ENCODE measurements around the gene C20orf144. TPM values are rescaled to one million over a fixed set of nuclear protein-coding genes. Genes with fewer than 3 reads are reported as not detected.
"Not testable (repeated sequence)": the region's sequence is repeated elsewhere in the genome, so short reads cannot be mapped to it uniquely, and the experiment has no call there.

The C20orf144 gene
- total RNA-seq, 2 donors from 2014 or later, result 0.12 to 0.81 TPM

GRCh38 chr20:33694639-33695012, 32.5 kb downstream of the C20orf144 start:
- Mint-ChIP-seq H3K4me1 (ENCODE audit: low read depth in 2 of 2) (peaks cover 7 to 9% of the 10 kb centered on the region in 2 donors), H3K27ac (peak overlapping the region in 1 of 2 donors; percentile 13), H3K4me3 (no peak overlapping the region), H3K9me3 (no peaks in the 10 kb centered on the region), H3K36me3 (no peaks in the 10 kb centered on the region), H3K27me3 (no peaks in the 10 kb centered on the region)
- no peak for ATAC-seq
- no peak for DNase-seq (ENCODE audit: low spot score)

- DNase-seq (ENCODE audit: low spot score), result no peak
- Mint-ChIP-seq H3K27ac (no peak overlapping the region), H3K36me3 (no peaks in the 10 kb centered on the region), H3K9me3 (no peaks in the 10 kb centered on the region), H3K4me1 (ENCODE audit: low read depth in 2 of 2) (peaks cover 0 to 2% of the 10 kb centered on the region in 2 donors), H3K27me3 (no peaks in the 10 kb centered on the region), H3K4me3 (no peak overlapping the region)
- ATAC-seq, result no peak
Observed at GRCh38 chr20:33696448-33696847, 34.3 kb downstream of the C20orf144 start.

GRCh38 chr20:33697129-33697528, 35.0 kb downstream of the C20orf144 start:
- Mint-ChIP-seq H3K27me3 (no peaks in the 10 kb centered on the region), H3K9me3 (no peaks in the 10 kb centered on the region), H3K4me1 (ENCODE audit: low read depth in 2 of 2) (no peaks in the 10 kb centered on the region), H3K4me3 (no peak overlapping the region), H3K36me3 (no peaks in the 10 kb centered on the region), H3K27ac (no peak overlapping the region)
- DNase-seq (ENCODE audit: low spot score), result no peak
- ATAC-seq, result no peak

- not testable (repeated sequence) for H3K27me3 Mint-ChIP-seq; H3K36me3 Mint-ChIP-seq; DNase-seq (ENCODE audit: low spot score); H3K9me3 Mint-ChIP-seq; H3K4me3 Mint-ChIP-seq; H3K27ac Mint-ChIP-seq; H3K4me1 Mint-ChIP-seq (ENCODE audit: low read depth in 2 of 2); ATAC-seq
Observed at GRCh38 chr20:33698966-33699365, 36.8 kb downstream of the C20orf144 start.

- not testable (repeated sequence) for H3K4me3 Mint-ChIP-seq; H3K27ac Mint-ChIP-seq; H3K27me3 Mint-ChIP-seq; H3K4me1 Mint-ChIP-seq (ENCODE audit: low read depth in 2 of 2); ATAC-seq; H3K36me3 Mint-ChIP-seq; H3K9me3 Mint-ChIP-seq; DNase-seq (ENCODE audit: low spot score)
Observed at GRCh38 chr20:33700696-33701441, 38.7 kb downstream of the C20orf144 start.

- Mint-ChIP-seq H3K27me3 (no peaks in the 10 kb centered on the region), H3K27ac (no peak overlapping the region), H3K9me3 (no peaks in the 10 kb centered on the region), H3K36me3 (no peaks in the 10 kb centered on the region), H3K4me3 (no peak overlapping the region), H3K4me1 (ENCODE audit: low read depth in 2 of 2) (no peaks in the 10 kb centered on the region)
- DNase-seq (ENCODE audit: low spot score), result peak; percentile 16
- ATAC-seq, result no peak
Observed at GRCh38 chr20:33701629-33702450, 39.7 kb downstream of the C20orf144 start.

GRCh38 chr20:33702861-33703260, 40.7 kb downstream of the C20orf144 start:
- DNase-seq (ENCODE audit: low spot score), result peak; percentile 15
- H3K4me3 Mint-ChIP-seq, result no peak overlapping the region
- no peaks in the 10 kb centered on the region for H3K9me3 Mint-ChIP-seq
- H3K27me3 Mint-ChIP-seq, result no peaks in the 10 kb centered on the region
- no peak overlapping the region for H3K27ac Mint-ChIP-seq
- H3K4me1 Mint-ChIP-seq (ENCODE audit: low read depth in 2 of 2), result no peaks in the 10 kb centered on the region
- ATAC-seq, result no peak
- no peaks in the 10 kb centered on the region for H3K36me3 Mint-ChIP-seq

- no peak overlapping the region for H3K27ac Mint-ChIP-seq
- no peaks in the 10 kb centered on the region for H3K9me3 Mint-ChIP-seq
- no peak overlapping the region for H3K4me3 Mint-ChIP-seq
- peak in 1 of 2 donors; percentile 43 for ATAC-seq
- no peaks in the 10 kb centered on the region for H3K27me3 Mint-ChIP-seq
- no peaks in the 10 kb centered on the region for H3K36me3 Mint-ChIP-seq
- peak; percentile 57 for DNase-seq (ENCODE audit: low spot score)
- H3K4me1 Mint-ChIP-seq (ENCODE audit: low read depth in 2 of 2), result no peaks in the 10 kb centered on the region
Observed at GRCh38 chr20:33703498-33704137, 41.5 kb downstream of the C20orf144 start.

- Mint-ChIP-seq H3K27me3 (no peaks in the 10 kb centered on the region), H3K27ac (no peak overlapping the region), H3K4me1 (ENCODE audit: low read depth in 2 of 2) (no peaks in the 10 kb centered on the region), H3K4me3 (no peak overlapping the region), H3K9me3 (no peaks in the 10 kb centered on the region), H3K36me3 (no peaks in the 10 kb centered on the region)
- DNase-seq (ENCODE audit: low spot score) (peak; percentile 42), ATAC-seq (no peak)
Observed at GRCh38 chr20:33704197-33704924, 42.2 kb downstream of the C20orf144 start.

GRCh38 chr20:33707668-33708067, 45.5 kb downstream of the C20orf144 start:
- H3K4me3 Mint-ChIP-seq, result no peak overlapping the region
- H3K36me3 Mint-ChIP-seq, result no peaks in the 10 kb centered on the region
- H3K9me3 Mint-ChIP-seq, result no peaks in the 10 kb centered on the region
- H3K4me1 Mint-ChIP-seq (ENCODE audit: low read depth in 2 of 2), result no peaks in the 10 kb centered on the region
- H3K27ac Mint-ChIP-seq, result no peak overlapping the region
- no peaks in the 10 kb centered on the region for H3K27me3 Mint-ChIP-seq
- no peak for ATAC-seq
- DNase-seq (ENCODE audit: low spot score), result no peak

- ATAC-seq, result no peak
- no peak for DNase-seq (ENCODE audit: low spot score)
- peaks cover 7% of the 10 kb centered on the region for H3K36me3 Mint-ChIP-seq
- H3K9me3 Mint-ChIP-seq, result no peaks in the 10 kb centered on the region
- H3K4me1 Mint-ChIP-seq (ENCODE audit: low read depth in 2 of 2), result peaks cover 0 to 3% of the 10 kb centered on the region in 2 donors
- no peak overlapping the region for H3K27ac Mint-ChIP-seq
- no peak overlapping the region for H3K4me3 Mint-ChIP-seq
- no peaks in the 10 kb centered on the region for H3K27me3 Mint-ChIP-seq
Observed at GRCh38 chr20:33709398-33709797, 47.3 kb downstream of the C20orf144 start.

GRCh38 chr20:33709905-33710541, 47.9 kb downstream of the C20orf144 start:
- ATAC-seq (no peak), DNase-seq (ENCODE audit: low spot score) (no peak)
- no peaks in the 10 kb centered on the region for H3K27me3 Mint-ChIP-seq
- H3K4me1 Mint-ChIP-seq (ENCODE audit: low read depth in 2 of 2), result peaks cover 0 to 3% of the 10 kb centered on the region in 2 donors
- H3K27ac Mint-ChIP-seq, result no peak overlapping the region
- H3K9me3 Mint-ChIP-seq, result no peaks in the 10 kb centered on the region
- no peak overlapping the region for H3K4me3 Mint-ChIP-seq
- H3K36me3 Mint-ChIP-seq, result peaks cover 7% of the 10 kb centered on the region
